WTC11 (cell line): ENCODE measurements around the gene OMA1.

Experiments
- CTCF ChIP-seq: fragments of 200-600 bp; IDR thresholded peaks from 2 replicates; pipeline ENCODE4 v1.8.0; 2022; ENCODE audit warnings: antibody characterized with exemption
- IRF1 ChIP-seq: sonication (generic); formaldehyde crosslinking; IDR thresholded peaks from 2 replicates; pipeline ENCODE4 v1.8.0; 2023; ENCODE audit warnings: missing genetic modification reagents
- RORB ChIP-seq: fragments of 250-450 bp; sonication (Bioruptor Pico); IDR thresholded peaks from 2 replicates; pipeline ENCODE4 v1.9.0; 2021; ENCODE audit warnings: mild to moderate bottlenecking
- TEAD1 ChIP-seq: sonication (generic); formaldehyde crosslinking; IDR thresholded peaks from 2 replicates; pipeline ENCODE4 v1.8.0; 2022; ENCODE audit warnings: mild to moderate bottlenecking, missing genetic modification reagents

- TF ChIP-seq CTCF (no peak), TEAD1 (CRISPR knock-in tag) (no peak), IRF1 (CRISPR knock-in tag) (no peak), RORB (CRISPR knock-in tag) (no peak)
These were observed 111.9 kb downstream of the OMA1 start for GRCh38 chr1:58434607-58435006.
